ENCODE results near the gene PPP1R7. TPM values are rescaled to one million over a fixed set of nuclear protein-coding genes. Genes with fewer than 3 reads are reported as not detected.

PPP1R7 gene
- total RNA-seq, 1 experiment from 2014 or later = 45.4 TPM

GRCh38 chr2:241129086-241129871 is 21.0 kb upstream of the PPP1R7 start:
- no peaks in the 10 kb centered on the region for H3K4me1 ChIP-seq (ENCODE audit: control insufficient read depth in 1 of 2, insufficient read depth in 2 of 2, low read length in 2 of 2)
- ChIA-PET CTCF (no interaction called here), POLR2A (no interaction called here), RAD21 (ENCODE audit: low non-redundant PET in 1 of 2, low total read pairs in 2 of 2, uncharacterized antibody in 2 of 2, unreplicated experiment in 2 of 2) (no interaction called here)
- no TSS peak for BruUV-seq (replicated peaks)
- no peak overlapping the region for H3K27ac ChIP-seq (ENCODE audit: low read depth, low read length)
- H3K9ac ChIP-seq (ENCODE audit: low read length) = no peak overlapping the region
- TF ChIP-seq JUND (IDR thresholded peaks at IDR 0.05) (no peak), CBX3 (IDR thresholded peaks at IDR 0.05; ENCODE audit: low read depth) (no peak)
- no peaks in the 10 kb centered on the region for H3K9me2 ChIP-seq (ENCODE audit: insufficient read depth)
- ATAC-seq (no peak), DNase-seq (ENCODE audit: low read depth, low spot score) (no peak)
- no peaks in the 10 kb centered on the region for H4K20me1 ChIP-seq (ENCODE audit: insufficient read depth)
- no peaks in the 10 kb centered on the region for H3K9me3 ChIP-seq (ENCODE audit: control insufficient read depth in 1 of 2, insufficient read depth in 1 of 2, low read depth in 1 of 2, low read length in 2 of 2)
- no peaks in the 10 kb centered on the region for H3K79me2 ChIP-seq (ENCODE audit: insufficient read depth, low read length)
- no peak overlapping the region for H2AFZ ChIP-seq (ENCODE audit: low read depth, low read length, poor library complexity, severe bottlenecking)
- H3K27me3 ChIP-seq (ENCODE audit: insufficient read depth, low read length) = no peaks in the 10 kb centered on the region
- no peak overlapping the region for H3K4me3 ChIP-seq (replicated peaks in 1 of 2; ENCODE audit: low read depth in 1 of 2, low read length in 2 of 2)
- H3K4me2 ChIP-seq (ENCODE audit: low read length) = no peak overlapping the region
- intact Hi-C loops (cut with micrococcal nuclease) = no loop called here
- H3K36me3 ChIP-seq (ENCODE audit: control insufficient read depth in 1 of 2, insufficient read depth in 2 of 2, low read length in 2 of 2) = peaks cover 0 to 2% of the 10 kb centered on the region in 2 experiments; a peak in 2 of 4 replicates

GRCh38 chr2:241130316-241130715 is 20.0 kb upstream of the PPP1R7 start:
- RAD21 ChIA-PET (ENCODE audit: low non-redundant PET in 1 of 2, low total read pairs in 2 of 2, uncharacterized antibody in 2 of 2, unreplicated experiment in 2 of 2) = no interaction called here
- Histone ChIP-seq H3K4me1 (ENCODE audit: control insufficient read depth in 1 of 2, insufficient read depth in 2 of 2, low read length in 2 of 2) (no peaks in the 10 kb centered on the region), H3K4me3 (replicated peaks in 1 of 2; ENCODE audit: low read depth in 1 of 2, low read length in 2 of 2) (no peak overlapping the region), H4K20me1 (ENCODE audit: insufficient read depth) (no peaks in the 10 kb centered on the region), H3K9me3 (ENCODE audit: control insufficient read depth in 1 of 2, insufficient read depth in 1 of 2, low read depth in 1 of 2, low read length in 2 of 2) (no peaks in the 10 kb centered on the region), H3K27ac (ENCODE audit: low read depth, low read length) (no peak overlapping the region), H2AFZ (ENCODE audit: low read depth, low read length, poor library complexity, severe bottlenecking) (no peak overlapping the region), H3K79me2 (ENCODE audit: insufficient read depth, low read length) (no peaks in the 10 kb centered on the region), H3K27me3 (ENCODE audit: insufficient read depth, low read length) (no peaks in the 10 kb centered on the region), H3K9ac (ENCODE audit: low read length) (no peak overlapping the region), H3K36me3 (ENCODE audit: control insufficient read depth in 1 of 2, insufficient read depth in 2 of 2, low read length in 2 of 2) (peaks cover 2% of the 10 kb centered on the region in 2 experiments; a peak in 2 of 4 replicates), H3K4me2 (ENCODE audit: low read length) (no peak overlapping the region), H3K9me2 (ENCODE audit: insufficient read depth) (no peaks in the 10 kb centered on the region)
- intact Hi-C loops (cut with micrococcal nuclease) = no loop called here
- ATAC-seq = no peak
- POLR2A ChIA-PET = no interaction called here
- DNase-seq (ENCODE audit: low read depth, low spot score) = no peak
- no TSS peak for BruUV-seq (replicated peaks)
- TF ChIP-seq ZFX (IDR thresholded peaks at IDR 0.05) (no peak), SRF (IDR thresholded peaks at IDR 0.05; ENCODE audit: low read depth) (no peak), SIN3A (IDR thresholded peaks at IDR 0.05; ENCODE audit: low read depth) (no peak), ZBTB33 (IDR thresholded peaks at IDR 0.05; ENCODE audit: extremely low read depth, insufficient replicate concordance, low read length) (no peak), MAX (IDR thresholded peaks at IDR 0.05) (no peak), CEBPB (IDR thresholded peaks at IDR 0.05; ENCODE audit: low read depth) (no peak)
- CTCF ChIA-PET = no interaction called here

Measured in HCT116 (cell line).